ENCODE results near the gene FLOT2. TPM values are rescaled to one million over a fixed set of nuclear protein-coding genes. Genes with fewer than 3 reads are reported as not detected.

FLOT2 gene
- total and polyA plus RNA-seq, 2 of the 8 experiments (the other 6 are each of a cell fraction or from before 2014, with no cell fraction given) = 116 to 189 TPM

DNA sequence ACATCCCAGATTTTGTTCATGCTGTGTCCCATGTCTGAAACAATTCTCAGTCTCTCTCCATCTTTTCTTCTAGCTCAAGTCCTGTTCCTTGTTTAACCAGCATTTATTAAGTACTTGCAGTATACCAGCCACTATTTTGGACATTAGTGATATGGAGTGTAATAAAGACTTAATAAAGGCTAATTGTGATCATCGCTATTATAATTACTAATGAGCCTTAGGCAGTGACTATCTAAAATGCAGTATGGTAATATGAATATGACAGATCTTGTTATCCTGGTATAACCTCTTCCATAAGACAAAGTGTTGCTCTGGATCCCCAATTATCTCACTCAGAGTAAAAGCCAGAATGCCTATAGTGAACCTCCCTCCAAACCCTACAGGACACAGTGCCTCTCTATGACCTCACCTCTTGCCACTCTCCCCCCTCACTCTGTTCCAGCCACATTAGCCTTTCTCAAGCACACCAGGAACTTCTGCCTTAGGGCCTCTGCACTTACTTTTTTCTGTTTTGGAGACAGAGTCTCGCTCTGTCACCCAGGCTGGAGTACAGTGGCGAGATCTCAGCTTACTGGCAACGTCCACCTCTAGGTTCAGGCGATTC, 1.8 kb upstream of the FLOT2 start:
- DNase-seq (ENCODE audit: low read depth in 1 of 2, low spot score in 2 of 2) (no peak), FAIRE-seq (no peak)
- H4K91ac ChIP-seq (replicated peaks; ENCODE audit: insufficient read length, low read length) = no peak overlapping the region
- H3K14ac ChIP-seq (ENCODE audit: insufficient read length) = no peak overlapping the region
- H3K27me3 ChIP-seq (replicated peaks in 1 of 4; ENCODE audit: control insufficient read depth in 3 of 4, extremely low read depth in 1 of 4, insufficient read depth in 3 of 4, low read length in 3 of 4) = no peaks in the 10 kb centered on the region
- no peaks in the 10 kb centered on the region for H3K9me3 ChIP-seq (ENCODE audit: insufficient read depth in 2 of 2, low read depth in 1 of 2, low read length in 1 of 2)
- POLR2A ChIA-PET (ENCODE audit: partially characterized antibody) = interaction anchor here (0.9 to 5.2 kb wide), 8 partner anchors 8 to 179 kb away, joined by 3 to 51 read pairs (median 12); partner anchors contain the start of genes RPL23A and TLCD1
- H2AK5ac ChIP-seq (ENCODE audit: low read depth, low read length) = no peak overlapping the region
- H2BK12ac ChIP-seq (ENCODE audit: low read depth, low read length) = no peak overlapping the region
- TF ChIP-seq MAFK (IDR thresholded peaks at IDR 0.05; ENCODE audit: low read depth, low read length) = no peak
- TF ChIP-seq CEBPB (IDR thresholded peaks at IDR 0.05; ENCODE audit: low read depth, low read length) = no peak
- TF ChIP-seq TCF12 (IDR thresholded peaks at IDR 0.05; ENCODE audit: low read depth, low read length) = no peak
- no peak for TF ChIP-seq TAF7 (optimal IDR thresholded peaks at IDR 0.05; ENCODE audit: borderline replicate concordance, low read depth, low read length)
- TF ChIP-seq KDM4A (IDR thresholded peaks at IDR 0.05; ENCODE audit: low read depth, low read length, severe bottlenecking) = no peak
- TF ChIP-seq CTBP2 (IDR thresholded peaks at IDR 0.05; ENCODE audit: borderline replicate concordance, insufficient read depth, insufficient read length, low read length) = no peak
- TF ChIP-seq BACH1 (IDR thresholded peaks at IDR 0.05; ENCODE audit: low read length) = no peak
- no peak for TF ChIP-seq TEAD4 (IDR thresholded peaks at IDR 0.05; ENCODE audit: low read depth, low read length)
- H3K4me2 ChIP-seq (ENCODE audit: insufficient read depth in 1 of 2, low read depth in 2 of 2, low read length in 2 of 2) = no peak overlapping the region
- H3K79me2 ChIP-seq (ENCODE audit: control insufficient read depth in 1 of 2, insufficient read depth in 2 of 2, low read length in 2 of 2) = peaks cover 4 to 21% of the 10 kb centered on the region in 2 experiments
- no peak overlapping the region for H4K5ac ChIP-seq (ENCODE audit: insufficient read length, low read depth, low read length)
- no peak overlapping the region for H3K4ac ChIP-seq (replicated peaks; ENCODE audit: insufficient read length, low read depth, low read length)
- peaks cover 2 to 22% (median 8%) of the 10 kb centered on the region in 4 experiments for H3K4me1 ChIP-seq (replicated peaks in 1 of 4; ENCODE audit: control insufficient read depth in 3 of 4, insufficient read depth in 4 of 4, low read length in 3 of 4)
- H3K23ac ChIP-seq (ENCODE audit: insufficient read length) = no peak overlapping the region
- H2BK15ac ChIP-seq (ENCODE audit: low read length) = no peak overlapping the region
- no peak overlapping the region for H3K9ac ChIP-seq (replicated peaks in 1 of 4; ENCODE audit: extremely low read depth in 1 of 4, low read depth in 3 of 4, low read length in 3 of 4)
- peaks cover 8% of the 10 kb centered on the region for H3K79me1 ChIP-seq (ENCODE audit: low read depth, low read length)
- no peaks in the 10 kb centered on the region; a peak in 1 of 8 replicates for H3K36me3 ChIP-seq (ENCODE audit: control insufficient read depth in 2 of 4, insufficient read depth in 4 of 4, low read length in 3 of 4)
- peaks cover 0 to 2% of the 10 kb centered on the region in 2 experiments for H4K20me1 ChIP-seq (replicated peaks in 1 of 2; ENCODE audit: control insufficient read depth in 1 of 2, insufficient read depth in 2 of 2, low read length in 2 of 2)
- H3K4me3 ChIP-seq (ENCODE audit: extremely low read depth in 1 of 4, insufficient read depth in 2 of 4, low read depth in 3 of 4, low read length in 4 of 4) = no peak overlapping the region
- no peak overlapping the region for H3K18ac ChIP-seq (ENCODE audit: extremely low read depth, low read length)
- peaks cover 10% of the 10 kb centered on the region; the same call in 1 of the 2 replicates for H3K23me2 ChIP-seq (ENCODE audit: low read depth, low read length)
- CTCF ChIA-PET (ENCODE audit: partially characterized antibody) = interaction anchor here (0.7 to 7.3 kb wide), 12 partner anchors 8 to 172 kb away, joined by 3 to 47 read pairs (median 10); partner anchors contain the start of genes NEK8 and TLCD1
- H3K56ac ChIP-seq (replicated peaks; ENCODE audit: insufficient read length, low read depth, low read length) = no peak overlapping the region
- 91% methylated on average over 5 of the region's 5 CpGs; no CpG with 5 or more reads in 1 of the 2 experiments for WGBS, 2 experiments (ENCODE audit: extremely low coverage in 1 of 2, insufficient coverage in 1 of 2, insufficient read length in 1 of 2, insufficient replicate concordance in 2 of 2, low coverage in 1 of 2, low lambda C conversion rate in 2 of 2, missing lambda C conversion rate in 1 of 2)
- H2BK20ac ChIP-seq (ENCODE audit: low read length) = no peak overlapping the region
- H4K8ac ChIP-seq (ENCODE audit: extremely low read depth, insufficient read depth, low read length) = no peak overlapping the region
- H2BK5ac ChIP-seq (ENCODE audit: low read depth, low read length) = no peak overlapping the region
- H2BK120ac ChIP-seq (replicated peaks; ENCODE audit: low read depth, low read length) = no peak overlapping the region
- H2AFZ ChIP-seq (ENCODE audit: low read length) = no peak overlapping the region
- no peak overlapping the region for H3K27ac ChIP-seq (ENCODE audit: low read depth, low read length)

Measured in H1 (cell line).